SK-N-SH (cell line): Measurements from ENCODE around the gene RAF1. TPM values are rescaled to one million over a fixed set of nuclear protein-coding genes. Genes with fewer than 3 reads are reported as not detected.

ENCODE experiments used
- CTCF ChIA-PET: fragments of 300-600, 350-600 bp; formaldehyde crosslinking; extraction: SDS; loops from one replicate; lab custom pipeline; 2021; lab: Yijun Ruan, JAX
- POLR2A ChIA-PET: fragments of 350-600 bp; sonication (Branson Sonifier 250); formaldehyde crosslinking; extraction: SDS; loops from one replicate; lab custom pipeline; 2020; ENCODE audit warnings: antibody characterized with exemption, inconsistent platforms; lab: Yijun Ruan, JAX
- DNase-seq: peaks from one replicate; pipeline ENCODE4 v3.0.0; 2012
- H2AFZ ChIP-seq: fragments of 200-600 bp; sonication (generic); 2 replicates; pipeline ENCODE4 v1.8.1; 2016; ENCODE audit warnings: antibody characterized with exemption, mild to moderate bottlenecking, low read depth
- H3F3A ChIP-seq: fragments of 200-600 bp; sonication (generic); replicated peaks from 2 replicates; pipeline ENCODE3; 2016; ENCODE audit warnings: antibody characterized with exemption, mild to moderate bottlenecking; ENCODE audit not compliant: insufficient read depth
- H3K27ac ChIP-seq, 2 experiments: fragments of 200-500 bp in 1 of 2; fragments of 200-600 bp in 1 of 2; sonication (Bioruptor generic) in 1 of 2; sonication (generic), shearing (Covaris generic) in 1 of 2; 2 replicates each; pipeline versions ENCODE4 v1.5.1 to v1.6.1; 2014 to 2016; ENCODE audit warnings: low read depth in 2 of 2, inconsistent platforms in 1 of 2, low read length in 1 of 2, mild to moderate bottlenecking in 1 of 2, mixed read lengths in 1 of 2
- H3K27me3 ChIP-seq: fragments of 200-600 bp; sonication (generic), shearing (Covaris generic); 2 replicates; pipeline ENCODE4 v1.6.1; 2016; ENCODE audit warnings: mixed run types; ENCODE audit not compliant: insufficient read depth
- H3K36me3 ChIP-seq, 2 experiments: fragments of 200-500 bp in 1 of 2; fragments of 200-600 bp in 1 of 2; sonication (Bioruptor generic) in 1 of 2; sonication (generic) in 1 of 2; replicated peaks in 1 of 2; 2 replicates each; pipeline versions ENCODE3 to v1.5.1; 2014 to 2016; ENCODE audit warnings: low read length in 1 of 2, mild to moderate bottlenecking in 1 of 2; ENCODE audit not compliant: insufficient read depth in 2 of 2, control insufficient read depth in 1 of 2
- H3K4me1 ChIP-seq, 2 experiments: fragments of 200-500 bp in 1 of 2; fragments of 200-600 bp in 1 of 2; sonication (Bioruptor generic) in 1 of 2; sonication (generic), shearing (Covaris generic) in 1 of 2; 2 replicates each; pipeline versions ENCODE4 v1.5.1 to v1.6.1; 2014 to 2016; ENCODE audit warnings: low read depth in 1 of 2, low read length in 1 of 2, mixed run types in 1 of 2; ENCODE audit not compliant: insufficient read depth in 2 of 2, control insufficient read depth in 1 of 2
- H3K4me2 ChIP-seq: fragments of 200-600 bp; sonication (generic), shearing (Covaris generic); 2 replicates; pipeline ENCODE4 v1.6.1; 2017; ENCODE audit warnings: mixed run types
- H3K4me3 ChIP-seq, 2 experiments: fragments of 200-500 bp in 1 of 2; fragments of 200-600 bp in 1 of 2; sonication (Bioruptor generic) in 1 of 2; sonication (generic), shearing (Covaris generic) in 1 of 2; 2 replicates each; pipeline versions ENCODE4 v1.5.1 to v1.8.1; 2014 to 2016; ENCODE audit warnings: low read depth in 2 of 2, inconsistent platforms in 1 of 2, low read length in 1 of 2, mild to moderate bottlenecking in 1 of 2, mixed read lengths in 1 of 2, moderate library complexity in 1 of 2
- H3K79me2 ChIP-seq: fragments of 200-600 bp; sonication (generic); 2 replicates; pipeline ENCODE4 v1.8.1; 2017; ENCODE audit warnings: mild to moderate bottlenecking; ENCODE audit not compliant: insufficient read depth
- H3K9ac ChIP-seq: fragments of 200-600 bp; sonication (generic); 2 replicates; pipeline ENCODE4 v1.6.1; 2017; ENCODE audit warnings: mixed run types
- H3K9me2 ChIP-seq: fragments of 200-600 bp; sonication (generic); 2 replicates; pipeline ENCODE4 v1.6.1; 2017; ENCODE audit warnings: mixed run types
- H3K9me3 ChIP-seq: fragments of 200-600 bp; sonication (generic); 2 replicates; pipeline ENCODE4 v1.6.1; 2017; ENCODE audit warnings: mixed run types, mild to moderate bottlenecking, moderate library complexity
- H4K20me1 ChIP-seq: fragments of 200-600 bp; sonication (generic); 2 replicates; pipeline ENCODE4 v1.6.1; 2017; ENCODE audit warnings: mild to moderate bottlenecking, mixed run types; ENCODE audit not compliant: insufficient read depth
- CHD2 ChIP-seq: fragments of 150-350 bp; IDR thresholded peaks from 2 replicates; pipeline ENCODE4 v1.6.1; 2018; ENCODE audit warnings: low read length; ENCODE audit not compliant: partially characterized antibody
- CTCF ChIP-seq: fragments of 200-600 bp; sonication (generic); IDR thresholded peaks from 2 replicates; pipeline ENCODE4 v1.6.1; 2017; ENCODE audit warnings: antibody characterized with exemption, mild to moderate bottlenecking, moderate library complexity
- EZH2phosphoT487 ChIP-seq: fragments of 200-600 bp; sonication (generic); IDR thresholded peaks from 2 replicates; pipeline ENCODE4 v1.6.1; 2017; ENCODE audit warnings: low read depth, mixed run types, mild to moderate bottlenecking, antibody characterized with exemption, moderate library complexity, borderline replicate concordance
- FOSL2 ChIP-seq: IDR thresholded peaks from 2 replicates; pipeline ENCODE4 v1.4.0; 2012; ENCODE audit warnings: low read depth, mild to moderate bottlenecking, moderate library complexity, borderline replicate concordance
- FOXJ3 ChIP-seq: sonication (generic); formaldehyde crosslinking; IDR thresholded peaks from 2 replicates; pipeline ENCODE4 v1.5.1; 2020; ENCODE audit warnings: mild to moderate bottlenecking, missing genetic modification reagents
- FOXM1 ChIP-seq: IDR thresholded peaks from 2 replicates; pipeline ENCODE4 v1.4.0; 2012; ENCODE audit warnings: low read depth, mild to moderate bottlenecking
- GATA2 ChIP-seq: sonication (generic); formaldehyde crosslinking; IDR thresholded peaks from 2 replicates; pipeline ENCODE4 v1.5.0; 2020; ENCODE audit warnings: mild to moderate bottlenecking, missing genetic modification reagents
- JUND ChIP-seq: IDR thresholded peaks from 2 replicates; pipeline ENCODE4 v1.4.0; 2012
- MEF2A ChIP-seq: IDR thresholded peaks from 2 replicates; pipeline ENCODE4 v1.4.0; 2012; ENCODE audit warnings: low read depth, borderline replicate concordance
- MXI1 ChIP-seq: IDR thresholded peaks from 2 replicates; pipeline ENCODE4 v1.6.1; 2012; ENCODE audit warnings: mild to moderate bottlenecking, low read depth, low read length, improper control_type of control experiment
- NFIC ChIP-seq: IDR thresholded peaks from 2 replicates; pipeline ENCODE4 v1.4.0; 2012; ENCODE audit warnings: borderline replicate concordance
- POLR2AphosphoS5 ChIP-seq: IDR thresholded peaks from 2 replicates; pipeline ENCODE4 v1.6.1; 2012; ENCODE audit warnings: low read depth, low read length
- RAD21 ChIP-seq: IDR thresholded peaks from 2 replicates; pipeline ENCODE4 v1.6.1; 2012; ENCODE audit warnings: mild to moderate bottlenecking, low read length
- SMC3 ChIP-seq: IDR thresholded peaks from 2 replicates; pipeline ENCODE4 v1.6.1; 2012; ENCODE audit warnings: low read depth, low read length, improper control_type of control experiment
- YY1 ChIP-seq: IDR thresholded peaks from 2 replicates; pipeline ENCODE4 v1.4.0; 2012; ENCODE audit warnings: low read depth, mild to moderate bottlenecking
- WGBS: methylation state at CpG from one replicate; pipeline ENCODE4 v1.1.6; 2017; ENCODE audit warnings: low lambda C conversion rate; 5-methylcytosine and 5-hydroxymethylcytosine counted together
- polyA plus RNA-seq, 3 experiments: library from polyadenylated mRNA; depleted of rRNA; stranded (reverse); fragments of >200 nt; gene quantifications; 2 replicates each; pipeline ENCODE4 v1.2.3, GENCODE V29; 2012
- TF ChIP-seq, protein P1 (sequence below): IDR thresholded peaks from 2 replicates; pipeline ENCODE4 v1.4.0; 2012; ENCODE audit warnings: low read depth, borderline replicate concordance
- TF ChIP-seq, protein P2 (sequence below): fragments of 150-350 bp; IDR thresholded peaks from 2 replicates; pipeline ENCODE4 v1.6.1; 2017; ENCODE audit warnings: antibody characterized with exemption, low read length, low read depth, borderline replicate concordance
- TF ChIP-seq, protein P3 (sequence below): fragments of 150-350 bp; IDR thresholded peaks from 2 replicates; pipeline ENCODE4 v1.6.1; 2016; ENCODE audit warnings: mild to moderate bottlenecking, low read depth, low read length
- TF ChIP-seq, protein P4 (sequence below): IDR thresholded peaks from 2 replicates; pipeline ENCODE4 v1.4.0; 2012; ENCODE audit warnings: low read depth, borderline replicate concordance
- TF ChIP-seq, protein P5 (sequence below): IDR thresholded peaks from 2 replicates; pipeline ENCODE4 v1.6.1; 2012; ENCODE audit warnings: mild to moderate bottlenecking, low read depth, low read length, moderate library complexity

RAF1 gene
- polyA plus RNA-seq (2012; rRNA removed), result 58.7 and 82.3 TPM in 2 replicates
- 39.8 and 52.9 TPM in 2 replicates for polyA plus RNA-seq (2012; cell fraction: cytosol; rRNA removed)
- polyA plus RNA-seq (2012; cell fraction: nucleus; rRNA removed), result 98.4 and 158 TPM in 2 replicates

DNA sequence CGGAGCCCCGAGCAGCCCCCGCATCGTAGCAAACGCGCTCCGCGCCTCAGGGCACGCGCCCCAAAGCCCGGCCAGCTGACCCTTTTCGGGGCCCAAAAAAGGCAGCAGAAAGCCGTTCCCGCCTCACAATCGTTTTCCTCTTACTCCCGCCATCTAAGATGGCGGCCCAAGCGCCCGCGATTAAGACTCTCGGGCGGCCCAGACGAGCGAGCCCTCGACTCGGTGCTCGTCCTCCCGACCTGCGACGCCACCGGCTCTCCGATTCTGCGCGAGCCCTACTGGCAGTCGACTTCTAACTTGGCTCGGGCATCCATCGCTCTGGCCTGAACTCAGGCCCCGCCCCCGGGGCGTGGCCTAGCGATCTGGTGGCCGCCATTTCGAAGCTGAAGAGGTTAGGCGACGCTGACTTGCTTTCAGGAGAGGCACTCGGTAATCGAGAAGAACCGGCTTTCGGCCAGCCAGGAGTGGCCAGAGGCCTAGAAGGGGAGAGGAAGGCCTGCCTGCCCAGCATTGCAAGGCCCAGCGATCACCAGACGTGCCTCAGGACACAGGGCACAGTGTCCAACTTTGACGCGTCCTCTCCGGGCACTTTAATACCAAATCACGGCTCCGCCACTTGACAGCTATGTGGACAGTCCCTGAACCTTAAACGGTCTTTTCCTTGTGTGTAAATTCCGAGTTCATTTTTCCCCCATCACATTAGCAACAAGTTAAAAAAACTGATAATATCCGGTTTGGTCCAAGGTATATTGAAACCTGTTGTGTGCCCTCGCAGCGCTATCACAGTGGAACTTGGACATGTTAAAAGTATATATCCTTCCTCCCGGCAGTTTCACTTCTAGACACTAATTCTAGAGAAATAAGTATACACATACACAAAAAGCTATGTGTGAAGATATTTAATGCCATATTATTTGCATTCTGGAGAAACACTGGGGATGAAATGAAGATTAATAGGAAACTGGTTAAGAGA lies at the start of gene RAF1:
Gene RAF1, minus strand, starts transcription at position 182 of the 973 bp plus-strand sequence. CDS start 45,396 bp downstream, outside the sequence.
- no peaks in the 10 kb centered on the region for H3K36me3 ChIP-seq
- WGBS, result 5% methylated on average over 16 of the region's 62 CpGs
- TF ChIP-seq CHD2 (peak; percentile 80), RAD21 (no peak), JUND (no peak), FOXM1 (no peak), NFIC (peak; percentile 28; the same call in 1 of the 2 replicates), GATA2 (CRISPR knock-in tag) (no peak), MEF2A (no peak), CTCF (no peak), FOXJ3 (CRISPR knock-in tag) (no peak), EZH2phosphoT487 (no peak), MXI1 (peak; percentile 86), POLR2AphosphoS5 (peak; percentile 97), YY1 (peak; percentile 93), SMC3 (peak; percentile 12; the same call in 1 of the 2 replicates), FOSL2 (no peak)
- TF ChIP-seq, protein P1, sequence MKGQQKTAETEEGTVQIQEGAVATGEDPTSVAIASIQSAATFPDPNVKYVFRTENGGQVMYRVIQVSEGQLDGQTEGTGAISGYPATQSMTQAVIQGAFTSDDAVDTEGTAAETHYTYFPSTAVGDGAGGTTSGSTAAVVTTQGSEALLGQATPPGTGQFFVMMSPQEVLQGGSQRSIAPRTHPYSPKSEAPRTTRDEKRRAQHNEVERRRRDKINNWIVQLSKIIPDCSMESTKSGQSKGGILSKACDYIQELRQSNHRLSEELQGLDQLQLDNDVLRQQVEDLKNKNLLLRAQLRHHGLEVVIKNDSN, result no peak
- TF ChIP-seq, protein P2, sequence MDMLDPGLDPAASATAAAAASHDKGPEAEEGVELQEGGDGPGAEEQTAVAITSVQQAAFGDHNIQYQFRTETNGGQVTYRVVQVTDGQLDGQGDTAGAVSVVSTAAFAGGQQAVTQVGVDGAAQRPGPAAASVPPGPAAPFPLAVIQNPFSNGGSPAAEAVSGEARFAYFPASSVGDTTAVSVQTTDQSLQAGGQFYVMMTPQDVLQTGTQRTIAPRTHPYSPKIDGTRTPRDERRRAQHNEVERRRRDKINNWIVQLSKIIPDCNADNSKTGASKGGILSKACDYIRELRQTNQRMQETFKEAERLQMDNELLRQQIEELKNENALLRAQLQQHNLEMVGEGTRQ, result no peak
- TF ChIP-seq, protein P3, sequence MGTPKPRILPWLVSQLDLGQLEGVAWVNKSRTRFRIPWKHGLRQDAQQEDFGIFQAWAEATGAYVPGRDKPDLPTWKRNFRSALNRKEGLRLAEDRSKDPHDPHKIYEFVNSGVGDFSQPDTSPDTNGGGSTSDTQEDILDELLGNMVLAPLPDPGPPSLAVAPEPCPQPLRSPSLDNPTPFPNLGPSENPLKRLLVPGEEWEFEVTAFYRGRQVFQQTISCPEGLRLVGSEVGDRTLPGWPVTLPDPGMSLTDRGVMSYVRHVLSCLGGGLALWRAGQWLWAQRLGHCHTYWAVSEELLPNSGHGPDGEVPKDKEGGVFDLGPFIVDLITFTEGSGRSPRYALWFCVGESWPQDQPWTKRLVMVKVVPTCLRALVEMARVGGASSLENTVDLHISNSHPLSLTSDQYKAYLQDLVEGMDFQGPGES, result no peak
- TF ChIP-seq, protein P4, sequence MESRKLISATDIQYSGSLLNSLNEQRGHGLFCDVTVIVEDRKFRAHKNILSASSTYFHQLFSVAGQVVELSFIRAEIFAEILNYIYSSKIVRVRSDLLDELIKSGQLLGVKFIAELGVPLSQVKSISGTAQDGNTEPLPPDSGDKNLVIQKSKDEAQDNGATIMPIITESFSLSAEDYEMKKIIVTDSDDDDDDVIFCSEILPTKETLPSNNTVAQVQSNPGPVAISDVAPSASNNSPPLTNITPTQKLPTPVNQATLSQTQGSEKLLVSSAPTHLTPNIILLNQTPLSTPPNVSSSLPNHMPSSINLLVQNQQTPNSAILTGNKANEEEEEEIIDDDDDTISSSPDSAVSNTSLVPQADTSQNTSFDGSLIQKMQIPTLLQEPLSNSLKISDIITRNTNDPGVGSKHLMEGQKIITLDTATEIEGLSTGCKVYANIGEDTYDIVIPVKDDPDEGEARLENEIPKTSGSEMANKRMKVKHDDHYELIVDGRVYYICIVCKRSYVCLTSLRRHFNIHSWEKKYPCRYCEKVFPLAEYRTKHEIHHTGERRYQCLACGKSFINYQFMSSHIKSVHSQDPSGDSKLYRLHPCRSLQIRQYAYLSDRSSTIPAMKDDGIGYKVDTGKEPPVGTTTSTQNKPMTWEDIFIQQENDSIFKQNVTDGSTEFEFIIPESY, result no peak
- TF ChIP-seq, protein P5, sequence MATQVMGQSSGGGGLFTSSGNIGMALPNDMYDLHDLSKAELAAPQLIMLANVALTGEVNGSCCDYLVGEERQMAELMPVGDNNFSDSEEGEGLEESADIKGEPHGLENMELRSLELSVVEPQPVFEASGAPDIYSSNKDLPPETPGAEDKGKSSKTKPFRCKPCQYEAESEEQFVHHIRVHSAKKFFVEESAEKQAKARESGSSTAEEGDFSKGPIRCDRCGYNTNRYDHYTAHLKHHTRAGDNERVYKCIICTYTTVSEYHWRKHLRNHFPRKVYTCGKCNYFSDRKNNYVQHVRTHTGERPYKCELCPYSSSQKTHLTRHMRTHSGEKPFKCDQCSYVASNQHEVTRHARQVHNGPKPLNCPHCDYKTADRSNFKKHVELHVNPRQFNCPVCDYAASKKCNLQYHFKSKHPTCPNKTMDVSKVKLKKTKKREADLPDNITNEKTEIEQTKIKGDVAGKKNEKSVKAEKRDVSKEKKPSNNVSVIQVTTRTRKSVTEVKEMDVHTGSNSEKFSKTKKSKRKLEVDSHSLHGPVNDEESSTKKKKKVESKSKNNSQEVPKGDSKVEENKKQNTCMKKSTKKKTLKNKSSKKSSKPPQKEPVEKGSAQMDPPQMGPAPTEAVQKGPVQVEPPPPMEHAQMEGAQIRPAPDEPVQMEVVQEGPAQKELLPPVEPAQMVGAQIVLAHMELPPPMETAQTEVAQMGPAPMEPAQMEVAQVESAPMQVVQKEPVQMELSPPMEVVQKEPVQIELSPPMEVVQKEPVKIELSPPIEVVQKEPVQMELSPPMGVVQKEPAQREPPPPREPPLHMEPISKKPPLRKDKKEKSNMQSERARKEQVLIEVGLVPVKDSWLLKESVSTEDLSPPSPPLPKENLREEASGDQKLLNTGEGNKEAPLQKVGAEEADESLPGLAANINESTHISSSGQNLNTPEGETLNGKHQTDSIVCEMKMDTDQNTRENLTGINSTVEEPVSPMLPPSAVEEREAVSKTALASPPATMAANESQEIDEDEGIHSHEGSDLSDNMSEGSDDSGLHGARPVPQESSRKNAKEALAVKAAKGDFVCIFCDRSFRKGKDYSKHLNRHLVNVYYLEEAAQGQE, result peak; percentile 49

More for the DNA sequence above, at the start of gene RAF1:
- CTCF ChIA-PET, result interaction anchor here (0.7 to 1.3 kb wide), 3 partner anchors 52 to 108 kb away, joined by 3 to 6 read pairs (median 3); no protein-coding TSS in a partner anchor
- H3K79me2 ChIP-seq, result peaks cover 46% of the 10 kb centered on the region
- H3K4me1 ChIP-seq, result peaks cover 3 to 15% of the 10 kb centered on the region in 2 experiments; a peak in 2 of 4 replicates
- DNase-seq, result peak; percentile 96
- no peaks in the 10 kb centered on the region for H3K9me2 ChIP-seq
- peak within 1 kb of the TSS; percentile 100 for H3K9ac ChIP-seq
- H4K20me1 ChIP-seq, result peaks cover 29% of the 10 kb centered on the region
- peak within 1 kb of the TSS; percentile 89 for H3K4me2 ChIP-seq
- peak within 1 kb of the TSS; percentile 95 for H2AFZ ChIP-seq
- peak within 1 kb of the TSS; percentile 86 to 94 for H3K4me3 ChIP-seq
- POLR2A ChIA-PET, result interaction anchor here (0.6 to 1.5 kb wide), 4 partner anchors 14 to 178 kb away, joined by 3 to 5 read pairs (median 3); partner anchors contain the start of gene RPL32
- no peaks in the 10 kb centered on the region for H3K27me3 ChIP-seq
- H3K9me3 ChIP-seq, result no peaks in the 10 kb centered on the region
- peak within 1 kb of the TSS; percentile 97 to 98 for H3K27ac ChIP-seq
- H3F3A ChIP-seq, result peaks cover 13% of the 10 kb centered on the region
